ENCODE results near the gene FSD1. TPM values are rescaled to one million over a fixed set of nuclear protein-coding genes. Genes with fewer than 3 reads are reported as not detected.

FSD1 gene
- total RNA-seq, 2 donors from 2014 or later: 16.0 to 24.7 TPM

GRCh38 chr19:4370418-4371041, 66.1 kb downstream of the FSD1 start:
- H3K4me3 Mint-ChIP-seq: peak overlapping the region; percentile 78
- H3K36me3 Mint-ChIP-seq: no peaks in the 10 kb centered on the region
- DNase-seq (ENCODE audit: low spot score) (no peak), ATAC-seq (no peak)
- no peaks in the 10 kb centered on the region for H3K9me3 Mint-ChIP-seq
- peaks cover 30 to 36% of the 10 kb centered on the region in 2 donors for H3K4me1 Mint-ChIP-seq (ENCODE audit: low read depth in 2 of 2)
- H3K27me3 Mint-ChIP-seq: no peaks in the 10 kb centered on the region
- H3K27ac Mint-ChIP-seq: peak overlapping the region; percentile 93

- Mint-ChIP-seq H3K4me1 (ENCODE audit: low read depth in 2 of 2) (peaks cover 35 to 44% of the 10 kb centered on the region in 2 donors), H3K9me3 (no peaks in the 10 kb centered on the region), H3K4me3 (no peak overlapping the region), H3K27me3 (no peaks in the 10 kb centered on the region), H3K36me3 (no peaks in the 10 kb centered on the region), H3K27ac (peak overlapping the region; percentile 80 to 93)
- DNase-seq (ENCODE audit: low spot score) (no peak), ATAC-seq (no peak)
Observed at GRCh38 chr19:4371247-4372164, 67.1 kb downstream of the FSD1 start.

- H3K27me3 Mint-ChIP-seq: no peaks in the 10 kb centered on the region
- no peak overlapping the region for H3K4me3 Mint-ChIP-seq
- ATAC-seq (no peak), DNase-seq (ENCODE audit: low spot score) (no peak)
- H3K4me1 Mint-ChIP-seq (ENCODE audit: low read depth in 2 of 2): peaks cover 39 to 49% of the 10 kb centered on the region in 2 donors
- H3K9me3 Mint-ChIP-seq: no peaks in the 10 kb centered on the region
- no peaks in the 10 kb centered on the region for H3K36me3 Mint-ChIP-seq
- H3K27ac Mint-ChIP-seq: peak overlapping the region in 1 of 2 donors; percentile 27
Observed at GRCh38 chr19:4372165-4373012, 68.0 kb downstream of the FSD1 start.

GRCh38 chr19:4373013-4373367, 68.6 kb downstream of the FSD1 start:
- Mint-ChIP-seq H3K36me3 (no peaks in the 10 kb centered on the region), H3K4me3 (no peak overlapping the region), H3K27ac (peak overlapping the region in 1 of 2 donors; percentile 27), H3K27me3 (no peaks in the 10 kb centered on the region), H3K4me1 (ENCODE audit: low read depth in 2 of 2) (peaks cover 39 to 46% of the 10 kb centered on the region in 2 donors), H3K9me3 (no peaks in the 10 kb centered on the region)
- DNase-seq (ENCODE audit: low spot score) (no peak), ATAC-seq (no peak)

Other genes starting within 250 kb of the FSD1 start
- gene ZBTB7A, start 237.7 kb upstream of the FSD1 start, total RNA-seq: 10 to 100 TPM; 63.4 to 70.5 TPM
- gene MAP2K2, start 180.5 kb upstream of the FSD1 start, total RNA-seq: 100 to 1,000 TPM; 170 to 206 TPM
- not detected for gene CREB3L3, start 151.0 kb upstream of the FSD1 start, total RNA-seq
- gene SIRT6, start 122.0 kb upstream of the FSD1 start, total RNA-seq: 10 to 100 TPM; 51.4 to 56.7 TPM
- gene ANKRD24, start 121.9 kb upstream of the FSD1 start, total RNA-seq: under 1 TPM; 0.33 to 0.74 TPM
- gene EBI3, start 75.1 kb upstream of the FSD1 start, total RNA-seq: 100 to 1,000 TPM in 1 of 2 donors, 10 to 100 TPM in 1; 32.4 to 131 TPM
- 10 to 100 TPM; 30.2 to 33.3 TPM for gene YJU2, start 57.5 kb upstream of the FSD1 start, total RNA-seq
- gene SHD, start 25.3 kb upstream of the FSD1 start, total RNA-seq: not detected
- 1 to 10 TPM; 4.6 to 5.1 TPM for gene TMIGD2, start 2.2 kb upstream of the FSD1 start, total RNA-seq
- 10 to 100 TPM in 1 of 2 donors, 1 to 10 TPM in 1; 7.3 to 12.8 TPM for gene STAP2, start 34.2 kb downstream of the FSD1 start, total RNA-seq
- 10 to 100 TPM; 28.3 to 73.5 TPM for gene MPND, start 39.0 kb downstream of the FSD1 start, total RNA-seq
- 10 to 100 TPM; 47.0 to 50.8 TPM for gene SH3GL1, start 95.9 kb downstream of the FSD1 start, total RNA-seq
- 100 to 1,000 TPM in 1 of 2 donors, 10 to 100 TPM in 1; 54.6 to 125 TPM for gene CHAF1A, start 98.0 kb downstream of the FSD1 start, total RNA-seq
- gene UBXN6, start 153.2 kb downstream of the FSD1 start, total RNA-seq: 10 to 100 TPM; 56.9 to 63.9 TPM
- gene HDGFL2, start 167.7 kb downstream of the FSD1 start, total RNA-seq: 10 to 100 TPM; 43.3 to 47.6 TPM
- not detected for gene PLIN4, start 213.9 kb downstream of the FSD1 start, total RNA-seq
- not detected for gene PLIN5, start 230.6 kb downstream of the FSD1 start, total RNA-seq
- gene LRG1, start 235.4 kb downstream of the FSD1 start, total RNA-seq: under 1 TPM in 1 of 2 donors, not detected in 1; 0.36 TPM

Data from natural killer cell treated with Interleukin-12 subunit alpha and Interleukin-12 subunit beta and Interleukin-15 and Interleukin-18, amount 100 ng/mL, for 72 hours (primary cell).